ENCODE data around the gene CCR3. TPM values are rescaled to one million over a fixed set of nuclear protein-coding genes. Genes with fewer than 3 reads are reported as not detected.

Gene CCR3
- total RNA-seq (2021; ENCODE audit: unreplicated experiment) (not detected), Bru-seq, nascent RNA (percentile 28 among the genes with signal in this experiment), BruChase-seq, experiment 1, labeled RNA remaining after a 6-hour chase (percentile 18 among the genes with signal in this experiment), BruChase-seq, experiment 2, labeled RNA remaining after a 2-hour chase (percentile 27 among the genes with signal in this experiment)
- 0.04 and 0.05 TPM in 2 replicates for polyA plus RNA-seq (2012)
- long read RNA-seq, partial matches to known transcripts: 1 of 2 reads
- long read RNA-seq, other reads (novel, unspliced or antisense): 1 of 2 reads

- no peaks in the 10 kb centered on the region for H3K79me2 ChIP-seq (ENCODE audit: insufficient read depth, low read length)
- H3K9ac ChIP-seq (ENCODE audit: low read length): no peak within 1 kb of the TSS
- peaks cover 21% of the 10 kb centered on the region; the same call in 1 of the 2 replicates for H3K27me3 ChIP-seq (ENCODE audit: insufficient read depth, low read length)
- ATAC-seq (no peak), DNase-seq (ENCODE audit: low read depth, low spot score) (no peak)
- intact Hi-C loops (cut with micrococcal nuclease): no loop called here
- CTCF ChIA-PET: no interaction called here
- H2AFZ ChIP-seq (ENCODE audit: low read depth, low read length, poor library complexity, severe bottlenecking): no peak within 1 kb of the TSS
- no peaks in the 10 kb centered on the region for H3K4me1 ChIP-seq (ENCODE audit: control insufficient read depth in 1 of 2, insufficient read depth in 2 of 2, low read length in 2 of 2)
- TF ChIP-seq SRF (IDR thresholded peaks at IDR 0.05; ENCODE audit: low read depth) (no peak), POLR2A (IDR thresholded peaks at IDR 0.05; ENCODE audit: borderline replicate concordance, extremely low read depth, insufficient read depth, insufficient read length) (no peak), RAD21 (IDR thresholded peaks at IDR 0.05; ENCODE audit: low read depth) (no peak), EZH2phosphoT487 (IDR thresholded peaks at IDR 0.05; ENCODE audit: borderline replicate concordance) (no peak), ZFX (IDR thresholded peaks at IDR 0.05) (no peak), YY1 (IDR thresholded peaks at IDR 0.05; ENCODE audit: extremely low read depth, insufficient replicate concordance, low read depth, low read length) (no peak), SIN3A (IDR thresholded peaks at IDR 0.05; ENCODE audit: low read depth) (no peak), CTCF (IDR thresholded peaks at IDR 0.05 in 2 of 3, conservative IDR thresholded peaks at IDR 0.05 in 1 of 3; ENCODE audit: borderline replicate concordance in 1 of 3, insufficient read depth in 1 of 3, low read depth in 2 of 3, low read length in 2 of 3) (no peak), ZNF274 (IDR thresholded peaks at IDR 0.05; ENCODE audit: low read depth, low read length) (no peak)
- no peaks in the 10 kb centered on the region for H3K9me3 ChIP-seq (ENCODE audit: control insufficient read depth in 1 of 2, insufficient read depth in 1 of 2, low read depth in 1 of 2, low read length in 2 of 2)
- no peaks in the 10 kb centered on the region for H4K20me1 ChIP-seq (ENCODE audit: insufficient read depth)
- BruUV-seq (replicated peaks): no TSS peak
- H3K36me3 ChIP-seq (ENCODE audit: control insufficient read depth in 1 of 2, insufficient read depth in 2 of 2, low read length in 2 of 2): no peaks in the 10 kb centered on the region
- no peaks in the 10 kb centered on the region for H3K9me2 ChIP-seq (ENCODE audit: insufficient read depth)
- H3K27ac ChIP-seq (ENCODE audit: low read depth, low read length): no peak within 1 kb of the TSS
- H3K4me3 ChIP-seq (replicated peaks in 1 of 2; ENCODE audit: low read depth in 1 of 2, low read length in 2 of 2): no peak within 1 kb of the TSS
- POLR2A ChIA-PET: no interaction called here
- H3K4me2 ChIP-seq (ENCODE audit: low read length): no peak within 1 kb of the TSS
- RAD21 ChIA-PET (ENCODE audit: low non-redundant PET in 1 of 2, low total read pairs in 2 of 2, uncharacterized antibody in 2 of 2, unreplicated experiment in 2 of 2): no interaction called here
These were observed at the start of gene CCR3 for GRCh38 chr3:46242120-46242519. Gene CCR3, plus strand, starts transcription at chr3:46242460. Its CDS starts 22,699 bp downstream, at chr3:46265159.

All from HCT116 (cell line).